ENCODE data around the gene ORC3. TPM values are rescaled to one million over a fixed set of nuclear protein-coding genes. Genes with fewer than 3 reads are reported as not detected.

Gene ORC3
- total RNA-seq, 4 donors from 2014 or later: 6.2 to 43.9 (median 24.8) TPM

GRCh38 chr6:87645080-87645479 lies 55.1 kb downstream of the ORC3 start:
- H3K27ac ChIP-seq: no peak overlapping the region

GRCh38 chr6:87653074-87653962 lies 63.4 kb downstream of the ORC3 start:
- H3K4me1 ChIP-seq: no peaks in the 10 kb centered on the region
- no peak overlapping the region for H3K27ac ChIP-seq
- no peaks in the 10 kb centered on the region for H3K36me3 ChIP-seq
- no peak for DNase-seq
- TF ChIP-seq POLR2A (IDR thresholded peaks at IDR 0.05) (no peak), CTCF (IDR thresholded peaks at IDR 0.05) (no peak)
- no peak overlapping the region for H3K4me3 ChIP-seq
- no peaks in the 10 kb centered on the region for H3K27me3 ChIP-seq
- intact Hi-C loops (cut with DNase I; ENCODE audit: low total_unique reads): no loop called here
- H3K9me3 ChIP-seq: no peaks in the 10 kb centered on the region

More at GRCh38 chr6:87645080-87645479, 55.1 kb downstream of the ORC3 start:
- Histone ChIP-seq H3K4me3 (no peak overlapping the region), H3K27me3 (no peaks in the 10 kb centered on the region), H3K4me1 (no peaks in the 10 kb centered on the region), H3K36me3 (no peaks in the 10 kb centered on the region), H3K9me3 (no peaks in the 10 kb centered on the region)
- no peak for DNase-seq
- intact Hi-C loops (cut with DNase I; ENCODE audit: low total_unique reads): no loop called here
- TF ChIP-seq CTCF (IDR thresholded peaks at IDR 0.05) (no peak), POLR2A (IDR thresholded peaks at IDR 0.05) (no peak)

GRCh38 chr6:87654122-87654521 lies 64.2 kb downstream of the ORC3 start:
- H3K9me3 ChIP-seq: no peaks in the 10 kb centered on the region
- H3K4me1 ChIP-seq: no peaks in the 10 kb centered on the region
- TF ChIP-seq POLR2A (IDR thresholded peaks at IDR 0.05): no peak
- TF ChIP-seq CTCF (IDR thresholded peaks at IDR 0.05): no peak
- no peaks in the 10 kb centered on the region for H3K27me3 ChIP-seq
- no peaks in the 10 kb centered on the region for H3K36me3 ChIP-seq
- intact Hi-C loops (cut with DNase I; ENCODE audit: low total_unique reads): no loop called here
- H3K4me3 ChIP-seq: no peak overlapping the region
- no peak overlapping the region for H3K27ac ChIP-seq
- no peak for DNase-seq

- Histone ChIP-seq H3K36me3 (no peaks in the 10 kb centered on the region), H3K9me3 (no peaks in the 10 kb centered on the region), H3K27ac (no peak overlapping the region), H3K27me3 (no peaks in the 10 kb centered on the region), H3K4me3 (no peak overlapping the region), H3K4me1 (no peaks in the 10 kb centered on the region)
- no peak for TF ChIP-seq POLR2A (IDR thresholded peaks at IDR 0.05)
- no peak for TF ChIP-seq CTCF (IDR thresholded peaks at IDR 0.05)
- DNase-seq: no peak
- intact Hi-C loops (cut with DNase I; ENCODE audit: low total_unique reads): no loop called here
These were observed 65.0 kb downstream of the ORC3 start for GRCh38 chr6:87654875-87655454.

- Histone ChIP-seq H3K27ac (no peak overlapping the region), H3K36me3 (no peaks in the 10 kb centered on the region), H3K4me3 (no peak overlapping the region), H3K27me3 (no peaks in the 10 kb centered on the region), H3K9me3 (no peaks in the 10 kb centered on the region), H3K4me1 (no peaks in the 10 kb centered on the region)
- intact Hi-C loops (cut with DNase I; ENCODE audit: low total_unique reads): no loop called here
- no peak for DNase-seq
- no peak for TF ChIP-seq POLR2A (IDR thresholded peaks at IDR 0.05)
- TF ChIP-seq CTCF (IDR thresholded peaks at IDR 0.05): no peak
These were observed 65.9 kb downstream of the ORC3 start for GRCh38 chr6:87655824-87656223.

All from uterus (tissue), 4 donors.